Neural crest cell (in vitro differentiated cells): ENCODE results near the gene EXOSC7. TPM values are rescaled to one million over a fixed set of nuclear protein-coding genes. Genes with fewer than 3 reads are reported as not detected.

ENCODE experiments used
- DNase-seq: peaks from one replicate; pipeline ENCODE4 v3.0.0; 2021; ENCODE audit warnings: low read depth, mixed read lengths, low spot score
- H3K27ac Mint-ChIP-seq: one replicate; pipeline ENCODE4 v1.8.0; 2021; ENCODE audit warnings: mild to moderate bottlenecking, mixed read lengths; ENCODE audit not compliant: unreplicated experiment
- H3K27me3 Mint-ChIP-seq: 2 replicates; pipeline ENCODE4 v1.8.0; 2021; ENCODE audit warnings: low read depth, mild to moderate bottlenecking, mixed read lengths
- H3K36me3 Mint-ChIP-seq: 2 replicates; pipeline ENCODE4 v1.8.0; 2021; ENCODE audit warnings: low read depth, mild to moderate bottlenecking, mixed read lengths
- H3K4me1 Mint-ChIP-seq: 2 replicates; pipeline ENCODE4 v1.8.0; 2021; ENCODE audit warnings: mixed read lengths
- H3K4me3 Mint-ChIP-seq: one replicate; pipeline ENCODE4 v1.8.0; 2021; ENCODE audit warnings: mild to moderate bottlenecking, mixed read lengths
- H3K9me3 Mint-ChIP-seq: 2 replicates; pipeline ENCODE4 v1.8.0; 2021; ENCODE audit warnings: mixed read lengths
- total RNA-seq: library from RNA; stranded (reverse); gene quantifications from 2 replicates; pipeline ENCODE4 v1.2.1, GENCODE V29; 2021
- TF ChIP-seq, protein P1 (sequence below): fragments of 200-600 bp; sonication (generic); conservative IDR thresholded peaks from 2 replicates; pipeline ENCODE4 v1.5.0; 2021; ENCODE audit warnings: antibody characterized with exemption, mild to moderate bottlenecking

EXOSC7 gene
- total RNA-seq, 1 donor from 2014 or later, result 50.7 TPM

DNA sequence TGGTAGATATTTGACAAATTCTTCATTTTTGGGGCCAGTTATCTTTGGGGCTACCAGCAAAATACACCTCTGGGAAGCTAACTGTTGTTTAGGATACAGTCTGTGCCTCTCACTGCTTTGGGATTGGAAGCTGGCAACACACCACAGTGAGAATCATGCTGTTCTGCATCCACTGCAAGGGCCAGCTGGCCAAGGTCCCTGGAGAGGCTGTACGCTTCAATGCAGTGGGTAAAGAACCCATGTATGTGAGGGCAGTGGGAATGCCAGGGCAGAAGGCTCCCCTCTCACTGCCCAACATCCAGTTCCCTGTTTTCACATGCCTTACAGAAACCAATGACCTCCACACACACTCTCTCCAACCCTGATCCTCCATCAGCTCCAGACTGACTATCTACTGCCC is 20.1 kb upstream of the EXOSC7 start:
- H3K36me3 Mint-ChIP-seq, result no peaks in the 10 kb centered on the region
- TF ChIP-seq, protein P1, sequence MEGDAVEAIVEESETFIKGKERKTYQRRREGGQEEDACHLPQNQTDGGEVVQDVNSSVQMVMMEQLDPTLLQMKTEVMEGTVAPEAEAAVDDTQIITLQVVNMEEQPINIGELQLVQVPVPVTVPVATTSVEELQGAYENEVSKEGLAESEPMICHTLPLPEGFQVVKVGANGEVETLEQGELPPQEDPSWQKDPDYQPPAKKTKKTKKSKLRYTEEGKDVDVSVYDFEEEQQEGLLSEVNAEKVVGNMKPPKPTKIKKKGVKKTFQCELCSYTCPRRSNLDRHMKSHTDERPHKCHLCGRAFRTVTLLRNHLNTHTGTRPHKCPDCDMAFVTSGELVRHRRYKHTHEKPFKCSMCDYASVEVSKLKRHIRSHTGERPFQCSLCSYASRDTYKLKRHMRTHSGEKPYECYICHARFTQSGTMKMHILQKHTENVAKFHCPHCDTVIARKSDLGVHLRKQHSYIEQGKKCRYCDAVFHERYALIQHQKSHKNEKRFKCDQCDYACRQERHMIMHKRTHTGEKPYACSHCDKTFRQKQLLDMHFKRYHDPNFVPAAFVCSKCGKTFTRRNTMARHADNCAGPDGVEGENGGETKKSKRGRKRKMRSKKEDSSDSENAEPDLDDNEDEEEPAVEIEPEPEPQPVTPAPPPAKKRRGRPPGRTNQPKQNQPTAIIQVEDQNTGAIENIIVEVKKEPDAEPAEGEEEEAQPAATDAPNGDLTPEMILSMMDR, result no peak
- H3K27me3 Mint-ChIP-seq, result no peaks in the 10 kb centered on the region
- H3K4me1 Mint-ChIP-seq, result peaks cover under 1% of the 10 kb centered on the region
- H3K4me3 Mint-ChIP-seq, result no peak overlapping the region
- no peak for DNase-seq
- H3K27ac Mint-ChIP-seq, result no peak overlapping the region
- no peaks in the 10 kb centered on the region for H3K9me3 Mint-ChIP-seq

GRCh38 chr3:44957986-44958385 is 18.1 kb upstream of the EXOSC7 start:
- no peak overlapping the region for H3K27ac Mint-ChIP-seq
- H3K4me3 Mint-ChIP-seq, result no peak overlapping the region

DNA sequence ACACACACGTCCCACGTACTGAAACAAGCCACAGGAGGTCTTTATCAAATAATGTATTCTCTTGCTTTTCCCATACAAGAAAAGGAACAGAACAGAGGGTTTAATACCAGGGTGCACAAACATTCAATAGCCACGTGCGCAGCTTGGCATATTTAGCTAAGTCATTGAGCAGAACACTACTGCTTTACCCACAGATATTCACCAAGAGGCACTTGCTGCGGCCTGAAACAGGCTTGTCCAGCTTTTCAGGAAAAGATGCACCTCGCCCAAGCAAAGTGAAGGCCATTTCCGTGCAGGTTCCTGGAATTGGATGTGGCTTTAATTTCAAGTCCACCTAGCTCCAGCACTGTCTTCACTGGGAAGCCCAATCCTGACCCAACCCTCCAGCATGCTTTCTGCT is 17.7 kb upstream of the EXOSC7 start:
- peaks cover 22% of the 10 kb centered on the region for H3K4me1 Mint-ChIP-seq
- H3K36me3 Mint-ChIP-seq, result no peaks in the 10 kb centered on the region
- no peak overlapping the region for H3K27ac Mint-ChIP-seq
- TF ChIP-seq, protein P1, result no peak
- H3K9me3 Mint-ChIP-seq, result no peaks in the 10 kb centered on the region
- H3K4me3 Mint-ChIP-seq, result no peak overlapping the region
- DNase-seq, result no peak
- no peaks in the 10 kb centered on the region for H3K27me3 Mint-ChIP-seq

More at GRCh38 chr3:44957986-44958385, 18.1 kb upstream of the EXOSC7 start:
- H3K4me1 Mint-ChIP-seq, result peaks cover 18% of the 10 kb centered on the region
- no peaks in the 10 kb centered on the region for H3K27me3 Mint-ChIP-seq
- DNase-seq, result no peak
- H3K36me3 Mint-ChIP-seq, result no peaks in the 10 kb centered on the region
- TF ChIP-seq, protein P1, result no peak
- no peaks in the 10 kb centered on the region for H3K9me3 Mint-ChIP-seq

DNA sequence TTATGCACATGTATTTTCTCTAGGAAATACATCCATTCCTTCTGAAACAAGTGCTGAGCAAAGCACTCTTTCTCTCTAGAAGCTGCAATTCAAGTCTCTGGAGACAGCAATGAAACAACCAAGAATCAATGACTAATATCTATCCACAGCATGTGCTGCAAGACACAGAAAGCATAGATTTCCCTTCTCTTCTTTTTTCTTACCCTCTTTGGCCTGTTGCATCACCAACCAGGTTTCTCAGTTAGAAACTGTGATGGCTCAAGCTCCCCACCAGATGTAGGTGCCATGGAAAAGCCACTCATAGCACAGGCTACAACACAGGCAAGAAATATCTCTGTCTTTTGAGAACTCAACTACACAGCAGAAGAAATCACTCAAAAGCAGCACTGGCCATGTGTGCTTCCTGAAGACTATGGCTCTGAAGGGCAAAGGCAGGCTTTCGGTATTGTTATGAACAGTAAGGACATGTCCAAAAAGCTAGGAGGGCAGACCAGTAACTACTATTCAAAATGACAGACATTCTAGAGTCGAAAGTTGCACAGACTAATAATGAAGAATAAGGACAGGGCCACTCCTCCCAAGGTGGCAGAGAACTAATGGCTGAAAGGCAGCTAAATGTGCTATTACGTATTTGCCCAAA is 15.5 kb upstream of the EXOSC7 start:
- DNase-seq, result no peak
- no peaks in the 10 kb centered on the region for H3K36me3 Mint-ChIP-seq
- H3K4me3 Mint-ChIP-seq, result no peak overlapping the region
- H3K27me3 Mint-ChIP-seq, result no peaks in the 10 kb centered on the region
- H3K4me1 Mint-ChIP-seq, result peaks cover 39% of the 10 kb centered on the region
- TF ChIP-seq, protein P1, result no peak
- no peaks in the 10 kb centered on the region for H3K9me3 Mint-ChIP-seq
- H3K27ac Mint-ChIP-seq, result no peak overlapping the region

- Mint-ChIP-seq H3K27ac (no peak overlapping the region), H3K9me3 (no peaks in the 10 kb centered on the region), H3K36me3 (no peaks in the 10 kb centered on the region), H3K4me1 (peaks cover 39% of the 10 kb centered on the region), H3K27me3 (no peaks in the 10 kb centered on the region), H3K4me3 (no peak overlapping the region)
- TF ChIP-seq, protein P1, result no peak
- no peak for DNase-seq
Measured at GRCh38 chr3:44961888-44962287, 14.2 kb upstream of the EXOSC7 start.
